GM21737 (cell line): ENCODE measurements around the gene MXD4.
"Not testable (repeated sequence)": the region's sequence is repeated elsewhere in the genome, so short reads cannot be mapped to it uniquely, and the experiment has no call there.

ENCODE experiments used
- ATAC-seq: cut with Tn5 transposase; IDR thresholded peaks from one replicate; pipeline ENCODE4 v1.9.1; 2021; ENCODE audit warnings: mild to moderate bottlenecking, moderate library complexity; ENCODE audit not compliant: unreplicated experiment

MXD4 gene

DNA sequence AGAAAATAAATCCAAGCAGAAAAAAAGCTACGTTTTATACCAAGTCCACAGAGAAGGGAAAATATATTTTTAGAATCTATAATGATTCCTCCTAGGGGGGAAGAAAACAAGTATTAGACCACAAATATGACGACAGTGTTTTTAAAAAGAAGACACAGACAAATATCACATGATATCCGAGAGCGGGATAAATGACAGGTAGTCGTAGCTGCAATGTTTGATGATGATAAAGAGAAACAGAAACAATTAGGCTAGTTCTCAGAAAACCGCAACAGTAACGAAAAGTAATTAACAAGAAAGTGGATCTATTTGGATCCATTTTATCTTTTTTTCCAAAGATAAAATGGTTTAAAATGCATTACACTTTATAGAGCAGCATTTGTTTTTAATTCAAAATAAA is 20.9 kb downstream of the MXD4 start:
- no peak for ATAC-seq

DNA sequence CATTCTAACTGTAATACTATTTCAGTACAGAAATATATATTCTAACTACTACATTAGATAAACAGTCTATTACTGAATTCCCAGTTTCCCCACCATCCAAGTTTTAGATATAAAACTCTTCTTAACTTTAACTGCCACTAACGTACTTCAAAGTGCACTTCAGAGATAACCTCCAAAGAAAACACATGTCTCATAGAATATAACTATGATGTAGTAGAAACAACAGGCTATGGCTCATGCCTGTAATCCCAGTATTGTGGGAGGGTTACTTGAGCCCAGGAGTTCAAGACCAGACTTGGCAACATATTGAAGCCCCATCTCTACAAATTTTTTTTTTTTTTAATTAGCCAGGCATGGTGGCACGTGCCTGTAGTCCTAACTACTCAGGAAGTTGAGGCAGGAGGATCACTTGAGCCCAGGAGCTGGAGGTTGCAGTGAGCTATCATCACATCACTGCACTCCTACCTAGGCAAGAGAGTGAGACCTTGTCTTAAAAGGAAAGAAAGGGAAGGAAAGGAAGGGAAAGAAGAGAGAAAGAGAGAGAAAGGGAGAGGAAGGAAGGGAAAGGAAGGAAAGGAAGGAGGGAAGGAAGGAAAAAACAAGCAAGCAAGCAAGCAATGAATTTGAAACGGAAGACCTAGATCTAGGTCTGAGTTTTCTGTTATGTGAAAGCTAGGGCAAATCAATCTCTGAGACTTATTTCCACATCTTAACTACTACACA is 24.8 kb downstream of the MXD4 start:
- ATAC-seq, result no peak

DNA sequence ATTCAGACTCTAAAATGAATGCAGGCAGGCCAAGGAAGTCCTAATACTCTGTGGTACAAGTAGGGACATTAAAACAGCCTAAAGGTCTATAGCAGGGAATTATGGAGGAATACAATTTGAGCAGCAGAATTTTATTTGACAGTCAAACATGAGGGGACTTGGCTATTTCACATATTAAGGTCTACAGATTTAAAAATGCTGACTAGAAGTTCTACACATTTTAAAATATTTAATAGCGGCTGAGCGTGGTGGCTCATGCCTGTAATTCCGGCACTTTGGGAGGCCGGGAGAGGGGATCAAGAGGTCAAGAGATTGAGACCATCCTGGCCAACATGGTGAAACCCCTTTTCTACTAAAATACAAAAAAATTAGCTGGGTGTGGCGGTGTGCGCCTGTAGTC is 30.8 kb downstream of the MXD4 start:
- no peak for ATAC-seq

DNA sequence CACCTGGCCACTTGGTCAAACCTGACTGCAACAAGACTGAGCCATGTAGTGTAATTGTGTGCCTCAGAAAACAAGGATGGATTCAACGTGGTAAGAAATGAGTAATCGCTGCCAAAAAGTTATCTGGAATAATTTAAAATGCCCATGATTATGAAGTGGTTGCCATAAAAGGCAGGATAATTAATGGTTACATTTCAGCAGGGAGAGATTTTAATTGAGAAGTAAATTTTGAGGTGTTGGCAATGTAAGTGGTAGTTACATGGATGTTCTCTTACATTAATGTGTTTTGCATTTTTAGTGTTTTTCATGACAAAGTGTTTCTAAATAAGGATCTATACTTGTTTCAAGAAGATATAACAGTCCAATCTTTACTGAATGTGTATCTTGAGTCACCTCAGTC is 35.6 kb downstream of the MXD4 start:
- ATAC-seq, result no peak

GRCh38 chr4:2222838-2223237 is 39.1 kb downstream of the MXD4 start:
- no peak for ATAC-seq

DNA sequence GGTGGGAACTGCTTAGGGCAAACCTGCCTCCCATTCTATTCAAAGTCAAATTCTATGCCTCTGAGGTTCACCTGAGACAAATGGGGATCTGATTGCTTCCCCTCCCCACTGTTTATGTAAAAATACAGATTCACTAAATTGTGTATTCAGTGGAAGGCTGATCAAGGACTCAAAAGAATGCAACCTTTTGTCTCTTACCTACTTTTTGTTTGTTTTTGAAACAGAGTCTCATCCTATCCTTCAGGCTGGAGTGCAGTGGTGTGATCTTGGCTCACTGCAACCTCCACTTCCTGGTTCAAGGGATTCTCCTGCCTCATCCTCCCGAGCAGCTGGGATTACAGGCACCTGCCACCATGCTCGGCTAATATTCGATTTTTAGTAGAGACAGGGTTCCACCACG is 40.5 kb downstream of the MXD4 start:
- not testable (repeated sequence) for ATAC-seq

GRCh38 chr4:2220016-2220630 is 41.8 kb downstream of the MXD4 start:
- ATAC-seq, result no peak

DNA sequence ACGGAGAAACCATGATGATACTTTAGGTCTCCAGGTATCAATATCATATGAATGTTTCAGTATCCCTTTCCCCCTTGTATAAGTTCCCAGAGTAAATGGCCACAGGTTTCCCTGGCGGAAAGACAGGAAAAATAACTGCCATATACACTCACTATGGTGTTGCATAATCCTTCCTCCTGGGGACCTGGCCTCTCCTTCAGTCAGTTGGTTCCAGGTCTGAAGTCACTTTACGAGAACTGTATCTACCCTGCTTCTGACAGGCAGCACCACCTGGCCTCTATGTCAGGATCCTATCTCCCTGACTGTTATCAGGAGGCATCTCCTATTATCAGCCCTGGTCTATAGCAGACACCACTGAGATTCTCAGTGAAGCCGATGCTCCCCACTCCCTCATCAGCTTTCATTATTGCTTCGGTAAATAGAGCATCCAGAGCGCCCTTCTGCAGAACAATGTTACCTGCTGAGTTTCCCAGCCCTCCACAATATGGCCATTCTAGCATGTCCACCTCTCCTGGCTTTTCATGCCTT is 42.6 kb downstream of the MXD4 start:
- ATAC-seq, result no peak

- no peak for ATAC-seq
Measured at GRCh38 chr4:2218436-2218835, 43.5 kb downstream of the MXD4 start.

GRCh38 chr4:2217726-2218125 is 44.2 kb downstream of the MXD4 start:
- ATAC-seq, result no peak

GRCh38 chr4:2212831-2213230 is 49.1 kb downstream of the MXD4 start:
- no peak for ATAC-seq

DNA sequence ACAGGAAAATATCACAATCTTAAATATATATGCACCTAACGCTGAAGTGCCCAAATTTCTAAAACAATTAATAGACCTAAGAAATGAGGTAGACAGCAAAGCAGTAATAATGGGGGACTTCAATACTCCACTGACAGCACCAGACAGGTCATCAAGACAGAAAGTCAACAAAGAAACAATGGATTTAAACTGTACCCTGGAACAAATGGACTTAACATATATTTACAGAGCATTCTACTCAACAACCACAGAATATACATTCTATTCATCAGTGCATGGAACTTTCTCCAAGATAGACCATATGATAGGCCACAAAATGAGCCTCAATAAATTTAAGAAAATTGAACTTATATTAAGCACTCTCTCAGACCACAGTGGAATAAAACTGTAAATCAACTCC is 59.1 kb downstream of the MXD4 start:
- ATAC-seq, result not testable (repeated sequence)
